ENCODE data around the gene SPOCK1. TPM values are rescaled to one million over a fixed set of nuclear protein-coding genes. Genes with fewer than 3 reads are reported as not detected.
A peak's percentile ranks its signal among the peaks of the same experiment; 100 is the strongest.

The SPOCK1 gene
- total RNA-seq (2021): 9.8 and 10.9 TPM in 2 replicates
- long read RNA-seq, partial matches to known transcripts: 0 of 3 reads
- long read RNA-seq, other reads (novel, unspliced or antisense): 3 of 3 reads

DNA sequence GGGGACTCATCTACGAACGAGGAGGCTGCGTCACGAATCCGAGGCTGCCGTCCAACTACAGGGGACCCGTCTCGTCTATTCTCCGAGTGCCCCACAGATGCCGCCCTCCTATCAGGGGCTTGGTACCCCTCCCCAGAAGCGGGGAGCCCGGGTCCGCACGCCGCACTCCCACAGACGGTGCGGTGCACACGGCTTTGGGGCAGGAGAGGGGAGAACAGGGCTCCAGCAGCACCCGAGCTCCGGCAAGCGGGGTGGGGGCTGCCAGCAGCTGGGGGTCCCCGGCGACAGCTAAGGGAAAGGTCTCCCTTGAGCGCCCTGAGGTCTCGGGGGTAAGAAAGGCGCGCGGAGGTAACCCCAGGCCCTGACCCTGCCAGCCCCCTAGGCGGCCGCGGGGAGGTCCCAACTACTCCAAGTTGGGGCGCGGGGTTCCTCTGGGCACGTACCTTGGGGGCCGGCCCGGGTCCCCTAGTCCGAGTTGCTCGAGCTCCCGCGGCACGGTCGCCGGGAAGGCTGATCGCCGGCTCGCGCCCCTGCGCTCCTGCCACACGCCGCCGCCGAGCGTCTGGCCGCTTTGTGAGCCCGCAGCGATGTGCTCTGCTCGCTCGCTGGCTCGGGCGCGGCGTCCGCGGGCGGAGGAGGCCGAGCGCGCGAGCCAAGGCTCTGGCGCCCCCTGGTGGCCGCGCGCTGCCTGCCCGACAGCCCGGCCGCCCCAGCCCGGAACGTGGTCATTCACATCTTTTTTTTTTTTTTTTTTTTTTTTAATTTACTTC, at the start of gene SPOCK1:
TSS of gene SPOCK1 (minus strand) at position 591 of the 770 bp plus-strand sequence.
- Mint-ChIP-seq H3K4me1 (peaks cover 0 to 4% of the 10 kb centered on the region in 2 experiments; a peak in 2 of 4 replicates), H3K4me3 (peak within 1 kb of the TSS; percentile 59 to 85), H3K9me3 (no peaks in the 10 kb centered on the region), H3K27me3 (ENCODE audit: low read depth) (peaks cover 41% of the 10 kb centered on the region), H3K36me3 (ENCODE audit: insufficient read depth in 1 of 3, low read depth in 3 of 3) (no peaks in the 10 kb centered on the region), H3K27ac (no peak within 1 kb of the TSS)
- Histone ChIP-seq H3K4me1 (ENCODE audit: insufficient read depth, low read length) (peaks cover 2% of the 10 kb centered on the region; the same call in 1 of the 2 replicates), H4K20me1 (ENCODE audit: control insufficient read depth, insufficient read depth, insufficient read length) (no peaks in the 10 kb centered on the region), H2BK20ac (ENCODE audit: low read depth, low read length, poor library complexity, severe bottlenecking) (no peak within 1 kb of the TSS), H2AFZ (ENCODE audit: low read length) (no peak within 1 kb of the TSS), H2BK15ac (ENCODE audit: low read depth, low read length) (no peak within 1 kb of the TSS), H3K9ac (ENCODE audit: extremely low read depth, insufficient read length, low read length) (peak within 1 kb of the TSS; percentile 4), H2BK5ac (ENCODE audit: insufficient read length, low read length) (no peak within 1 kb of the TSS), H3K56ac (ENCODE audit: insufficient read length, low read depth, low read length) (no peak within 1 kb of the TSS), H3K27ac (ENCODE audit: insufficient read length, low read depth, low read length) (no peak within 1 kb of the TSS), H2AK5ac (ENCODE audit: insufficient read length, low read length) (no peak within 1 kb of the TSS), H3K79me2 (ENCODE audit: insufficient read depth, low read length) (no peaks in the 10 kb centered on the region), H2BK120ac (ENCODE audit: low read depth, low read length, poor library complexity, severe bottlenecking) (no peak within 1 kb of the TSS), H3K23ac (ENCODE audit: insufficient read length, low read depth, low read length) (no peak within 1 kb of the TSS), H3K14ac (ENCODE audit: insufficient read depth, low read length) (peak within 1 kb of the TSS; percentile 31), H3K79me1 (ENCODE audit: insufficient read depth, low read depth, low read length, poor library complexity, severe bottlenecking) (no peaks in the 10 kb centered on the region), H3K4me2 (ENCODE audit: insufficient read depth, insufficient read length, low read length) (peak within 1 kb of the TSS; percentile 76), H3T11ph (ENCODE audit: low read length) (no peak within 1 kb of the TSS), H4K8ac (replicated peaks; ENCODE audit: insufficient read length, low read depth, low read length) (no peak within 1 kb of the TSS), H3K4ac (ENCODE audit: low read depth, low read length) (no peak within 1 kb of the TSS), H4K5ac (ENCODE audit: insufficient read length, low read depth, low read length) (no peak within 1 kb of the TSS), H2BK12ac (ENCODE audit: insufficient read length, low read depth, low read length) (no peak within 1 kb of the TSS), H3K9me3 (ENCODE audit: control insufficient read depth, low read depth, low read length) (no peaks in the 10 kb centered on the region), H3K23me2 (ENCODE audit: insufficient read length, low read depth, low read length, poor library complexity, severe bottlenecking) (peaks cover 7% of the 10 kb centered on the region), H3K27me3 (ENCODE audit: insufficient read depth, low read length) (peaks cover 8% of the 10 kb centered on the region; the same call in 1 of the 2 replicates), H3K18ac (ENCODE audit: insufficient read length, low read depth, low read length) (no peak within 1 kb of the TSS), H4K91ac (ENCODE audit: insufficient read length, low read depth, low read length) (no peak within 1 kb of the TSS)
- TF ChIP-seq, protein P1, sequence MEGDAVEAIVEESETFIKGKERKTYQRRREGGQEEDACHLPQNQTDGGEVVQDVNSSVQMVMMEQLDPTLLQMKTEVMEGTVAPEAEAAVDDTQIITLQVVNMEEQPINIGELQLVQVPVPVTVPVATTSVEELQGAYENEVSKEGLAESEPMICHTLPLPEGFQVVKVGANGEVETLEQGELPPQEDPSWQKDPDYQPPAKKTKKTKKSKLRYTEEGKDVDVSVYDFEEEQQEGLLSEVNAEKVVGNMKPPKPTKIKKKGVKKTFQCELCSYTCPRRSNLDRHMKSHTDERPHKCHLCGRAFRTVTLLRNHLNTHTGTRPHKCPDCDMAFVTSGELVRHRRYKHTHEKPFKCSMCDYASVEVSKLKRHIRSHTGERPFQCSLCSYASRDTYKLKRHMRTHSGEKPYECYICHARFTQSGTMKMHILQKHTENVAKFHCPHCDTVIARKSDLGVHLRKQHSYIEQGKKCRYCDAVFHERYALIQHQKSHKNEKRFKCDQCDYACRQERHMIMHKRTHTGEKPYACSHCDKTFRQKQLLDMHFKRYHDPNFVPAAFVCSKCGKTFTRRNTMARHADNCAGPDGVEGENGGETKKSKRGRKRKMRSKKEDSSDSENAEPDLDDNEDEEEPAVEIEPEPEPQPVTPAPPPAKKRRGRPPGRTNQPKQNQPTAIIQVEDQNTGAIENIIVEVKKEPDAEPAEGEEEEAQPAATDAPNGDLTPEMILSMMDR (conservative IDR thresholded peaks at IDR 0.05): peak; percentile 75
- no CpG with 5 or more reads among the region's 78 CpGs for WGBS (ENCODE audit: extremely low coverage, insufficient read length, low lambda C conversion rate)
- peak; percentile 76 for DNase-seq

Data from H9 (cell line).